A172 (cell line): ENCODE data around the gene GPR151. TPM values are rescaled to one million over a fixed set of nuclear protein-coding genes. Genes with fewer than 3 reads are reported as not detected.
A peak's percentile ranks its signal among the peaks of the same experiment; 100 is the strongest.

ENCODE experiments used
- DNase-seq: peaks from one replicate; pipeline ENCODE4 v3.0.0-alpha.2; 2015; ENCODE audit warnings: low spot score
- total RNA-seq: library from RNA; depleted of rRNA; stranded (reverse); fragments of >200 nt; shearing (Covaris generic); gene quantifications from 2 replicates; pipeline ENCODE4 v1.2.3, GENCODE V29; 2014

Gene GPR151
- total RNA-seq, 1 experiment from 2014 or later = not detected

GRCh38 chr5:146520731-146521130 lies 4.7 kb upstream of the GPR151 start:
- DNase-seq = peak; percentile 35

DNA sequence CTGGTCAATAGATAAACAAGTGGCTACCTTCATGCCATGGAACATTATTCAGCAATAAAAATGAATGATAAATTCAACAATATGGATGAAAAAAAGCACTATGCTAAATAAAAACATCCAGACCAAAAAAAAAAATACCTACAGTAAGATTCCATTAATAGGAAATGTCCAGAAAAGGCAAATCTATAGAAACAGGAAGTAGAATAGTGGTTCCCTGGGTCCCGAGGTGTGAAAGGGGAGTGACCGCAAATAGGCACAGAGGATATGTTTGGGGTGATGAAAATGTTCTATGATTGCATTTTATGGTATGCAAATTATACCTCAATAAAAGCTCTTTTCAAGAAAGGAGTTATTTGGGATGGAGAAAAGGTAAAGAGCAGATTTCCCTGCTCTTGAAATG lies 3.6 kb upstream of the GPR151 start:
- DNase-seq = no peak

GRCh38 chr5:146515473-146516150 lies 378 bp downstream of the GPR151 start:
- no peak for DNase-seq

DNA sequence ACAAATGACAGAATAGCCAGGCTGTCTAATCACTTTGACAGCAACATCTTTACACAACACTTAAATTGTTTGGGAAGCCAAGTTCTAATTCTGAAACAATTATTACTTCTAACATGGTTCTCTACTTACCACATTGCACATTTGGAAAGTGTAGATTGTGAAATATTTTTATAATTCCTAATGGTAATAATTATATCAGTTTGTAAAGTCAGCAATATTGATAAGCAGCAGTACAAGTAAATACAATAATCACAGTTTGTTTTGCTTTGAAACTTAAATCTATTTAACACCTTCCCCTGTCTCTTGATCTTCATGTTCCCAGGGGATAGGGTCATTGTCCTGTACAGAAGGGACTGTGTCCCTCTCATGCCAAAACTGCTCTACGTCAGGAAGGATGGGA lies 1.4 kb downstream of the GPR151 start:
- no peak for DNase-seq

DNA sequence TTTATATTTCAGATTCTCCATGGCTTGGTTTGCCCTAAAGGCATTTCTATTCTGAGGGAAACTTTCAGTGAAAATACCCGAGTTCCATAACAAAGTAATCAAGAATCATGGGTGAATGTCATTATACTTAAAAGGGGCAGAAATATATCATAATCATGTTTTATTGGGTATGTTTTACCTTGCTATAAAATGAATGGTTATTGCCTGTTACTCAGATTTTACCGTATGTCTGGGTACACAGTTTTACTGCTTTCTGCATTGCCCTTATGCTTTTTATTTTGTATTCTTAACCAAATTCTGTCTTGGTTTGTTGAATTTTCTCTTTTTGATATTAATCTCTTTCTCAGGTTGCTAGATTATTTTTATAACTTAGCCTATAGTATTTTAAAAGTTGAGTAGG lies 2.5 kb downstream of the GPR151 start:
- DNase-seq = no peak

DNA sequence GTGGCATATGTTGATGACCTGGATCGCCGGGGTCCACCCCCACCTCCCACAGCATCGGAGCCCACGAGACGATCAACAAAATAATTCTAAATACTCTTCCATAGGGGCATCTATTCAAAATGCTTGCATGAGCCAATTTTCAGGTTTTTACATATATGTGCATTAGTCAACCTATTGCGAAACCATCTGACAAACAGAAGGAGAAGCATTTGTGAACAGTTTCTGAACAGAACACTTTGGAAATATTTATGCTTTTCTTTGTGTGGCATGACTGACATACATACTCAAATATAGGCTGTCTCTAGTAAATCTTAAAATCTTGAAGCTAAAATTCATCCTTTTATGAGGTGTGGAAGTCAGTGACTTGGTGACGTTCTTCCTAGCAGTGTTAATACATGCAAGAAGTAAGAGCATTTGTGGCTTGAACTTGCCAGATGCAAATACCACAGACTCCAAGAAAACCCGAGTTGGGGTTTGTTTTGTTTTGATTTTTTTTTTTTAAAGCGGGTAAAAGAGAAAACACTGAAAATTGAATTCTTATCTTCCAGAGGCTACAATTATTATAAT lies 5.3 kb downstream of the GPR151 start:
- no peak for DNase-seq

DNA sequence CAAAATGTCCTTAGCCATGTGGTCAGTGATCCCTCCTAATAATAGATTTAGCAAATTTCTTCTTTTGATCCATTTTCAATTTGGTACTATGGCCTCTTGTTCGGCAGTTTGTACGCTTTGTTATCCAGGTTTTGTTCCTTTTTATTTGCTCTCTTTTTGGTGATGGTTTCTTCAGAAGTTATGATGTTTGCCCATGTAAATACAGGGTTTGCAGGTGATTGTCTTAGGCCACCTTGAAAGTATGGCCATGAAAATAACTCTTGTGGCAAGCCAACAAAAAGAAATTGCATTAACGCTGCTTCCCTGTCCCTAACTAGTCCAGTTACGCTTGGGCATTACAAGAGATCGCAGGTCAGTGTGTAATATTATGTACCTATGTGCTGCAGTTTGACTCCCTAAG lies 8.6 kb downstream of the GPR151 start:
- no peak for DNase-seq

DNA sequence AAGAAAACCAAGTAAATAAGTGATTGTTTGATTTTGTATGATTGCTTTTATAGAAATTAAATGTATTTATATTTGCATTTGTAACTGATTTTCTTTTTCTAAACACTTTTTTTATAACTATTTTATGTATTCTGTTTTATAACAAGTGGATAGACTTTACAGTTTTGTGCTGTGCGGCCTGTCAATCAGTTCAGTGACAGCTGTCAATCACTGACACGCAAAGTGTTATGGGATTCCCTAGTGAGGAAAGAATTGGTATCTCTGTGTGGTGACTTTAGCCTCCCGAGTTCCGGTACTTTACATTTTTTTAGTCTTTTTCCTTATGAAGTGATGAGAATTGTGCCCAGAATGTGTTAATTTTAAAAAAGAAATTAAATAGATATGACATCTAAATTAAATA lies 16.3 kb downstream of the GPR151 start:
- no peak for DNase-seq

DNA sequence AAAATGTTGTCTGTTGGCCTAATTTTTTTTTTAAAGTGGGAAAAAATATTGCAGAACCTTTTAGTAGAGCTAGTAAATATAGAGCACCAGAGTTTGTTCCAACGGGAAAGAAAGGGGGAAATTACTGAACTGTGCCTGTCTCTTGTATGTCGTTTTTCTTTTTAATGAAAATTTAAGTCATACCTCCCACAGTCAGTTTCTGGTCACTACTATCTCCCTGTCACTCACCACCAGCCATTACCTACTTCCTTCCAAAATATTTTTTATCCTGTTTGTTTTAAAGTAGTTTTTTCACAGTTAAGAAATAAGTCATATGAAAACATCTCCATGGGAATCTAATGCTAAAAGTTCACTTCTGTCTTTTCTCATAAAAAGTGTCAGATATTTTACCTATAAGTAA lies 21.3 kb downstream of the GPR151 start:
- no peak for DNase-seq

GRCh38 chr5:146490089-146490843 lies 25.7 kb downstream of the GPR151 start:
- DNase-seq = no peak

DNA sequence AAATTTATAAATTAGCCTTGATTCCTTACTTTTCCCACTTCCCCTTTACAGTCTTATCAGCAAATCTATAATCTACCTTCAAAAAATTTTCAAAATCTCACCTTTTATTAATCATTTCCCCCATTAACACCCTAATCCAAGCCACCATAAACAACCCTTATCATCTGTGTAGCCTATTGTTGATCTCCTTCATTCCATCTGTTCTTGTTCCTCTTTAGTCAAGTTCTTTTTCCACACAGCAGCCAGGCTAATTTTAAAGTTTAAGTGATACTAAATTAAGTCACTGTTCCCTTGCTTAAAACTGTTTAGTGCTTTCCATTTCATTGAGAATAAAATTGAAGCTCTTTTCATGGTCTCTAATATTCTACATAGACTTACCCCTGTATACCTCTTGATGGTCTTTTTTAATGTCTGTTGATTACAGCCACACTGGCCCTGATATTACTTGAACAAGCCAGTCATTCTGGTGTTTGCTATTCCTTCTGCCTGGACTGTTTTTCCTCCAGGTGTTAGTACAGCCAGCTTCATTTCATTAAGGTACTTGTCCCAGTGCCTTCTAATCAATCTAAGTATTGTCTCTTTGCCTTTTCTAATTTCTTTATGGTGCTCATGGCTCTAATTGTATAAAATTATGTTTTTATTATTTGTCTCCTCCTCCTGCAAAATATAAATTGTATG lies 31.1 kb downstream of the GPR151 start:
- no peak for DNase-seq

GRCh38 chr5:146482775-146483174 lies 33.2 kb downstream of the GPR151 start:
- DNase-seq = no peak

GRCh38 chr5:146475906-146476305 lies 40.1 kb downstream of the GPR151 start:
- no peak for DNase-seq

DNA sequence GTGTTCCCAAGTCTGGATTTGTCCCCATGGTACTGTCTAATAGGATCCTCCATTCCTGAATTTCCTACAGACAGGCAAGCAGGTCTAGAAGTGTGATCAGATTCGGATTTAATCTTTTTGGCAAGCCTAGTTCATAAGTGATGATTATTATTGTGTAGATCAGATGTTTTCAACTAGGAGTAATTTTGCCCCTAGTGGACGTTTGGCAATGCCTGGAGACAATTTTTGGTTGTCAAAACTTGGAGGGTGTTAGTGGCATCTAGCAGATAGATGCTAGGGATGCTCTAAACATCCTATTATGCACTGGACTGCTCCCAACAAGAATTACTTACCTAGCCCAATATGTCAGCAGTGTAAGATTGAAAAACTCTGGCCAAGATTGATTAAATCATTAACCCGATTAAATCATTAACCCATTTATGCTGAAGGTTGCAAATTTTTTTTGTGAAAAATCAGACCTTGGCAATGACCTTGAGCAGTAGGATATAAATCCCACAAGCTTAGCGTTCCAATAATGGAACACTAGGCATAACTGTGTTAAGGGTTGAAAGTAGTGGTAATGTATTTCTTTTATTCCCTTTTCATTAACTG lies 40.7 kb downstream of the GPR151 start:
- DNase-seq = peak; percentile 8

- no peak for DNase-seq
Observed at GRCh38 chr5:146474065-146474464, 41.9 kb downstream of the GPR151 start.

DNA sequence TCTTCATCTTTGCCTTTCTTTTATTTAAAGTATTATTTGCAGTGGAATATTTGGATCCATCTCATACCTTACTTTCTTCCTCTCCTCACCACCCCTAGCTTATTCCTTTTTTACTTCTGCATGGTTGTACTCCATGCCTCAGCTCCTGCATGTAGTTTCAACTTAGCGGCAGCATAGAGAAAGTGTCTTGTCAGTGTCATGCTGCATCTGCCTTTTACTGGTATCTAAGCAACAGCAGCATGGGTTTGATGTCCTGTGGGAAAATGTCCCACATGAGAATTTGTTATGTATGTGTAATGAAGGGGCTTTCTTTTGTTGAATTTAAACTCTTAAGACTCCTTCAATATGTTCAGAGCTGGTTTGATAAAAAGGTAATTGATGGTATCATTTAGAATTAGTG lies 48.2 kb downstream of the GPR151 start:
- no peak for DNase-seq

- peak; percentile 29 for DNase-seq
Observed at GRCh38 chr5:146466521-146467349, 49.3 kb downstream of the GPR151 start.

GRCh38 chr5:146463446-146463845 lies 52.5 kb downstream of the GPR151 start:
- no peak for DNase-seq
